ENCODE data around the gene KIF13A. TPM values are rescaled to one million over a fixed set of nuclear protein-coding genes. Genes with fewer than 3 reads are reported as not detected.
"Not testable (repeated sequence)": the region's sequence is repeated elsewhere in the genome, so short reads cannot be mapped to it uniquely, and the experiment has no call there.

Gene KIF13A
- total RNA-seq, 1 donor from 2014 or later: 51.9 TPM

GRCh38 chr6:17921454-17921853 lies 66.0 kb downstream of the KIF13A start:
- no peak overlapping the region for H3K4me3 Mint-ChIP-seq (ENCODE audit: unreplicated experiment)
- H3K27me3 Mint-ChIP-seq (ENCODE audit: low read depth): no peaks in the 10 kb centered on the region
- no peak for TF ChIP-seq CTCF (IDR thresholded peaks at IDR 0.05)
- peaks cover 28% of the 10 kb centered on the region for H3K4me1 Mint-ChIP-seq (ENCODE audit: low read depth)
- H3K27ac Mint-ChIP-seq (ENCODE audit: unreplicated experiment): no peak overlapping the region
- no peaks in the 10 kb centered on the region for H3K36me3 Mint-ChIP-seq (ENCODE audit: low read depth)
- no peaks in the 10 kb centered on the region for H3K9me3 Mint-ChIP-seq (ENCODE audit: low read depth)
- DNase-seq (ENCODE audit: low spot score): no peak

GRCh38 chr6:17919496-17919895 lies 67.9 kb downstream of the KIF13A start:
- no peak overlapping the region for H3K27ac Mint-ChIP-seq (ENCODE audit: unreplicated experiment)
- H3K4me3 Mint-ChIP-seq (ENCODE audit: unreplicated experiment): no peak overlapping the region
- no peak for DNase-seq (ENCODE audit: low spot score)
- H3K9me3 Mint-ChIP-seq (ENCODE audit: low read depth): no peaks in the 10 kb centered on the region
- H3K27me3 Mint-ChIP-seq (ENCODE audit: low read depth): no peaks in the 10 kb centered on the region
- peaks cover 16% of the 10 kb centered on the region for H3K4me1 Mint-ChIP-seq (ENCODE audit: low read depth)
- no peaks in the 10 kb centered on the region for H3K36me3 Mint-ChIP-seq (ENCODE audit: low read depth)
- no peak for TF ChIP-seq CTCF (IDR thresholded peaks at IDR 0.05)

- H3K36me3 Mint-ChIP-seq (ENCODE audit: low read depth): no peaks in the 10 kb centered on the region
- H3K4me1 Mint-ChIP-seq (ENCODE audit: low read depth): peaks cover 8% of the 10 kb centered on the region
- TF ChIP-seq CTCF (IDR thresholded peaks at IDR 0.05): no peak
- H3K27me3 Mint-ChIP-seq (ENCODE audit: low read depth): no peaks in the 10 kb centered on the region
- H3K27ac Mint-ChIP-seq (ENCODE audit: unreplicated experiment): no peak overlapping the region
- H3K4me3 Mint-ChIP-seq (ENCODE audit: unreplicated experiment): no peak overlapping the region
- no peak for DNase-seq (ENCODE audit: low spot score)
- H3K9me3 Mint-ChIP-seq (ENCODE audit: low read depth): no peaks in the 10 kb centered on the region
Measured at GRCh38 chr6:17917837-17918763, 69.3 kb downstream of the KIF13A start.

GRCh38 chr6:17914651-17915050 lies 72.8 kb downstream of the KIF13A start:
- H3K36me3 Mint-ChIP-seq (ENCODE audit: low read depth): no peaks in the 10 kb centered on the region
- H3K9me3 Mint-ChIP-seq (ENCODE audit: low read depth): no peaks in the 10 kb centered on the region
- no peak overlapping the region for H3K4me3 Mint-ChIP-seq (ENCODE audit: unreplicated experiment)
- no peaks in the 10 kb centered on the region for H3K27me3 Mint-ChIP-seq (ENCODE audit: low read depth)
- TF ChIP-seq CTCF (IDR thresholded peaks at IDR 0.05): no peak
- peaks cover 14% of the 10 kb centered on the region for H3K4me1 Mint-ChIP-seq (ENCODE audit: low read depth)
- H3K27ac Mint-ChIP-seq (ENCODE audit: unreplicated experiment): no peak overlapping the region
- no peak for DNase-seq (ENCODE audit: low spot score)

- TF ChIP-seq CTCF (IDR thresholded peaks at IDR 0.05): no peak
- Mint-ChIP-seq H3K4me1 (ENCODE audit: low read depth) (peaks cover 19% of the 10 kb centered on the region), H3K36me3 (ENCODE audit: low read depth) (no peaks in the 10 kb centered on the region), H3K27me3 (ENCODE audit: low read depth) (no peaks in the 10 kb centered on the region), H3K9me3 (ENCODE audit: low read depth) (no peaks in the 10 kb centered on the region), H3K27ac (ENCODE audit: unreplicated experiment) (no peak overlapping the region), H3K4me3 (ENCODE audit: unreplicated experiment) (no peak overlapping the region)
- DNase-seq (ENCODE audit: low spot score): no peak
Measured at GRCh38 chr6:17912521-17912920, 74.9 kb downstream of the KIF13A start.

GRCh38 chr6:17911656-17912055 lies 75.8 kb downstream of the KIF13A start:
- H3K27ac Mint-ChIP-seq (ENCODE audit: unreplicated experiment); H3K9me3 Mint-ChIP-seq (ENCODE audit: low read depth); H3K4me3 Mint-ChIP-seq (ENCODE audit: unreplicated experiment); H3K27me3 Mint-ChIP-seq (ENCODE audit: low read depth); H3K36me3 Mint-ChIP-seq (ENCODE audit: low read depth); DNase-seq (ENCODE audit: low spot score): not testable (repeated sequence)
- H3K4me1 Mint-ChIP-seq (ENCODE audit: low read depth): peaks cover 26% of the 10 kb centered on the region

Data from chondrocyte (in vitro differentiated cells).